CD4-positive, alpha-beta T cell (primary cell): ENCODE measurements around the gene TMEFF2. TPM values are rescaled to one million over a fixed set of nuclear protein-coding genes. Genes with fewer than 3 reads are reported as not detected.

Source experiments
- ATAC-seq: fragments of 200-7000 bp; cut with Tn5 transposase; one replicate; pipeline ENCODE4 v1.10.0; 2022; ENCODE audit warnings: mild to moderate bottlenecking; ENCODE audit not compliant: poor library complexity
- CTCF ChIA-PET: fragments of 350-600 bp; sonication (Branson Sonifier 250); formaldehyde crosslinking; loops from one replicate; lab custom pipeline; 2021; ENCODE audit warnings: antibody characterized with exemption, inconsistent platforms; lab: Charles Lee
- POLR2A ChIA-PET: fragments of 350-600 bp; sonication (Branson Sonifier 250); formaldehyde crosslinking; loops from one replicate; lab custom pipeline; 2021; ENCODE audit warnings: antibody characterized with exemption, inconsistent platforms; lab: Charles Lee
- DNase-seq, 14 experiments: peaks; one replicate each; pipeline ENCODE4 v3.0.0-alpha.2; 2013 to 2020; ENCODE audit warnings: mixed read lengths in 2 of 14
- H3K27ac ChIP-seq, 2 donors: one replicate each; pipeline versions ENCODE4 v1.5.1 to v1.7.0; 2013; ENCODE audit warnings: low read length in 2 of 2, low read depth in 1 of 2, mild to moderate bottlenecking in 1 of 2
- H3K27me3 ChIP-seq, 2 experiments: 1 replicate in 1 of 2; 2 replicates in 1 of 2; pipeline versions ENCODE4 v1.6.1 to v1.7.0; 2013; ENCODE audit warnings: low read length in 2 of 2, control low read depth in 1 of 2, mild to moderate bottlenecking in 1 of 2, moderate library complexity in 1 of 2; ENCODE audit not compliant: insufficient read depth in 2 of 2, control insufficient read depth in 1 of 2
- H3K36me3 ChIP-seq: one replicate; pipeline ENCODE4 v1.6.1; 2013; ENCODE audit warnings: low read length, control low read depth; ENCODE audit not compliant: insufficient read depth
- H3K4me1 ChIP-seq: one replicate; pipeline ENCODE4 v1.6.1; 2013; ENCODE audit warnings: low read length, control low read depth; ENCODE audit not compliant: insufficient read depth
- H3K4me3 ChIP-seq: one replicate; pipeline ENCODE4 v1.5.1; 2013; ENCODE audit warnings: mild to moderate bottlenecking, low read length, moderate library complexity
- H3K9me3 ChIP-seq, 2 experiments: 1 replicate in 1 of 2; 2 replicates in 1 of 2; pipeline versions ENCODE4 v1.6.1 to v1.7.0; 2013; ENCODE audit warnings: low read length in 2 of 2, mild to moderate bottlenecking in 2 of 2, control low read depth in 1 of 2, moderate library complexity in 1 of 2; ENCODE audit not compliant: control insufficient read depth in 1 of 2, insufficient read depth in 1 of 2
- H3K27ac Mint-ChIP-seq: one replicate; pipeline ENCODE4 v1.8.0; 2020; ENCODE audit warnings: mixed read lengths
- H3K27me3 Mint-ChIP-seq: one replicate; pipeline ENCODE4 v1.8.0; 2021; ENCODE audit warnings: mixed read lengths
- H3K36me3 Mint-ChIP-seq: one replicate; pipeline ENCODE4 v1.8.0; 2021; ENCODE audit warnings: low read depth, mixed read lengths
- H3K4me1 Mint-ChIP-seq: one replicate; pipeline ENCODE4 v1.8.0; 2021; ENCODE audit warnings: low read depth, mixed read lengths
- H3K4me3 Mint-ChIP-seq: one replicate; pipeline ENCODE4 v1.8.0; 2020; ENCODE audit warnings: mild to moderate bottlenecking, mixed read lengths
- H3K9me3 Mint-ChIP-seq: one replicate; pipeline ENCODE4 v1.8.0; 2020; ENCODE audit warnings: mixed read lengths
- intact Hi-C, 2 experiments: fragments of 100-400 bp; cut with DNase I in 1 of 2; cut with micrococcal nuclease in 1 of 2; formaldehyde crosslinking; loops; one replicate each; pipeline versions ENCODE4 v1.15.1 to v1.9.0; 2023 to 2025; cut with DNase I, micrococcal nuclease
- total RNA-seq, 174 experiments: library from RNA in 2 of 174; stranded (reverse) in 2 of 174; gene quantifications; one replicate each; pipeline ENCODE4 v1.2.3 and lab custom pipeline; 2021 to 2026
- TF ChIP-seq, protein P1 (sequence below): fragments of 200-600 bp; IDR thresholded peaks from one replicate; pipeline ENCODE4 v1.8.0; 2022; ENCODE audit warnings: antibody characterized with exemption, mild to moderate bottlenecking

TMEFF2 gene
- total RNA-seq, 2 experiments from 2014 or later, result not detected

DNA sequence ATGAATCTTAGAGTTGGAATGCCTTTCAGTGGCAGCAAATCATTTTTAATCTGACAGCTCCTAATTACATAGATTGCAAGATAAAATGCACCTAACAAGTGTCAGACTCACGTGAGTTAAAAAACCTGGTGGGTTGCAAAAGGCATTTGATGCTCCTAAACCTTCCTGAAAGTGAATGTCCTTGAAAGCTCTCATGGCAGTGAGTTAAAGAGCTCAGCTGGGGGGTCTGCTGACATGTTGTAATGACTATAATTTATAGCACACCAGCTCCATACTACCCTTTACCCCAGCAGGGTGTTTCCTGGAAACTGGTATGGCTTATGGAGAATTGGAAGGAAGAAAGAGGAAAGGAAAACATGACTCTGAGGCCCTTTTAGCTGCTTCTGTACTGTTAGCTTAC lies 256.0 kb downstream of the TMEFF2 start:
- intact Hi-C loops, result no loop called here
- H3K27ac Mint-ChIP-seq, result no peak overlapping the region
- CTCF ChIA-PET, result interaction anchor here (0.7 kb wide), 1 partner anchor 13 kb away, joined by 3 read pairs; no protein-coding TSS in a partner anchor
- H3K27me3 ChIP-seq, result no peaks in the 10 kb centered on the region
- no peaks in the 10 kb centered on the region for H3K4me1 Mint-ChIP-seq
- no peaks in the 10 kb centered on the region for H3K9me3 ChIP-seq
- H3K4me1 ChIP-seq, result no peaks in the 10 kb centered on the region
- H3K4me3 Mint-ChIP-seq, result no peak overlapping the region
- POLR2A ChIA-PET, result no interaction called here
- TF ChIP-seq, protein P1, sequence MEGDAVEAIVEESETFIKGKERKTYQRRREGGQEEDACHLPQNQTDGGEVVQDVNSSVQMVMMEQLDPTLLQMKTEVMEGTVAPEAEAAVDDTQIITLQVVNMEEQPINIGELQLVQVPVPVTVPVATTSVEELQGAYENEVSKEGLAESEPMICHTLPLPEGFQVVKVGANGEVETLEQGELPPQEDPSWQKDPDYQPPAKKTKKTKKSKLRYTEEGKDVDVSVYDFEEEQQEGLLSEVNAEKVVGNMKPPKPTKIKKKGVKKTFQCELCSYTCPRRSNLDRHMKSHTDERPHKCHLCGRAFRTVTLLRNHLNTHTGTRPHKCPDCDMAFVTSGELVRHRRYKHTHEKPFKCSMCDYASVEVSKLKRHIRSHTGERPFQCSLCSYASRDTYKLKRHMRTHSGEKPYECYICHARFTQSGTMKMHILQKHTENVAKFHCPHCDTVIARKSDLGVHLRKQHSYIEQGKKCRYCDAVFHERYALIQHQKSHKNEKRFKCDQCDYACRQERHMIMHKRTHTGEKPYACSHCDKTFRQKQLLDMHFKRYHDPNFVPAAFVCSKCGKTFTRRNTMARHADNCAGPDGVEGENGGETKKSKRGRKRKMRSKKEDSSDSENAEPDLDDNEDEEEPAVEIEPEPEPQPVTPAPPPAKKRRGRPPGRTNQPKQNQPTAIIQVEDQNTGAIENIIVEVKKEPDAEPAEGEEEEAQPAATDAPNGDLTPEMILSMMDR, result no peak
- H3K27ac ChIP-seq, result no peak overlapping the region
- DNase-seq (no peak), ATAC-seq (no peak)
- H3K36me3 ChIP-seq, result no peaks in the 10 kb centered on the region
- H3K4me3 ChIP-seq, result no peak overlapping the region
- H3K9me3 Mint-ChIP-seq, result no peaks in the 10 kb centered on the region
- H3K36me3 Mint-ChIP-seq, result no peaks in the 10 kb centered on the region
- H3K27me3 Mint-ChIP-seq, result peaks cover 10% of the 10 kb centered on the region

DNA sequence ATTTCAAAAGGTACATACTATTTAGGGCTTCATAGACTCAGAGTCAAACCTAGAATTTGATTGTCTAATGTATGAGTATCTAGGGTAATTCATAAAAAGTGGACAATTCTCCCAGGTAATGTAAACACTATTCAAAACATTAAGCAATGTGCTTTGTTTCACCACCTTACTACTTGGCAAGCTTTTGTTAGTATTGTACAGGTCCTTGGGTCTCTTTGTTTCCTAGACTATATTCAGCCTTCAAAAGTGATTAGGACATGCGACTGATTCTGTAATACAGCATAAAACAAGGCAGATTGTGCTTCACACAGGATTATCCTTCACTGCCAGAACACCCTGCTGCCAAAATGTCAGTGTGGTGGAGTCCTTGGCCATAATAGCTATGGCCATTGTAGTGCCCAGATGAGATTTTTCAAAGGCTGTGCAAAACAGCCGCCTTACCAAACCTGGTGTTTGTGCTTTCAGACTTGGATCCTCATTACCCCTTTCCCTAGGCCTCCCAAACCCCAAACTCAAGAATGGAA lies 257.8 kb downstream of the TMEFF2 start:
- Mint-ChIP-seq H3K27ac (no peak overlapping the region), H3K27me3 (peaks cover 19% of the 10 kb centered on the region), H3K4me1 (no peaks in the 10 kb centered on the region), H3K4me3 (no peak overlapping the region), H3K9me3 (no peaks in the 10 kb centered on the region), H3K36me3 (no peaks in the 10 kb centered on the region)
- H3K27me3 ChIP-seq, result no peaks in the 10 kb centered on the region
- no peak overlapping the region for H3K27ac ChIP-seq
- DNase-seq, result no peak
- H3K4me1 ChIP-seq, result no peaks in the 10 kb centered on the region
- no peak overlapping the region for H3K4me3 ChIP-seq
- intact Hi-C loops, result no loop called here
- no peak for ATAC-seq
- ChIA-PET POLR2A (interaction anchor here (0.6 kb wide), 1 partner anchor 1821 kb away, joined by 3 read pairs; no protein-coding TSS in a partner anchor), CTCF (interaction anchor here (0.6 kb wide), 1 partner anchor 38 kb away, joined by 3 read pairs; no protein-coding TSS in a partner anchor)
- no peaks in the 10 kb centered on the region for H3K36me3 ChIP-seq
- TF ChIP-seq, protein P1, result no peak
- H3K9me3 ChIP-seq, result no peaks in the 10 kb centered on the region

DNA sequence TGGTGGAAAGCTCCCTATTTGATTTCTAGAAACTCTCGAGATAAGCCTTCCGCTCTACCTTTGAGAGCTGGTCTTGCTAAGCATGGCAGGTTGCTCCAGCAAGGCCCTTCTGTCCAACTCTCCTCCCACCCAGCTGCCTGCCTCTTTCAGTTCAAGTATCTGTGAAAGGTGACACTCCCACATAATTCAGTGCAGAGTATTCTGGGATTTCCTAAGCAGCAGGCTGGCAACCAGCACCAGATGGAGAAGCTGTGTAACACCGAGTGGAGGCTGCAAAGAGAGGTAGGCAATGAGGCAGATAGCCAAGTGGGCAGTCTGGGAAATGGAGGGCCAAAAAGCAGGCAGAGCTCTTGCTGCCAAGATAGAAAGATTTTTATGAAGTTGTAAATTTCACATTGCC lies 259.5 kb downstream of the TMEFF2 start:
- H3K4me1 Mint-ChIP-seq, result no peaks in the 10 kb centered on the region
- H3K27ac Mint-ChIP-seq, result no peak overlapping the region
- Histone ChIP-seq H3K27me3 (no peaks in the 10 kb centered on the region), H3K4me1 (no peaks in the 10 kb centered on the region), H3K36me3 (no peaks in the 10 kb centered on the region), H3K27ac (no peak overlapping the region), H3K9me3 (no peaks in the 10 kb centered on the region), H3K4me3 (no peak overlapping the region)
- ATAC-seq, result no peak
- no peaks in the 10 kb centered on the region for H3K9me3 Mint-ChIP-seq
- no peak overlapping the region for H3K4me3 Mint-ChIP-seq
- ChIA-PET CTCF (no interaction called here), POLR2A (no interaction called here)
- TF ChIP-seq, protein P1, result no peak
- H3K36me3 Mint-ChIP-seq, result no peaks in the 10 kb centered on the region
- intact Hi-C loops, result no loop called here
- H3K27me3 Mint-ChIP-seq, result peaks cover 27% of the 10 kb centered on the region
- no peak for DNase-seq
